SK-N-SH (cell line): Measurements from ENCODE around the gene CACNA1D. TPM values are rescaled to one million over a fixed set of nuclear protein-coding genes. Genes with fewer than 3 reads are reported as not detected.

ENCODE experiments used
- CTCF ChIA-PET: fragments of 300-600, 350-600 bp; formaldehyde crosslinking; extraction: SDS; loops from one replicate; lab custom pipeline; 2021; lab: Yijun Ruan, JAX
- POLR2A ChIA-PET: fragments of 350-600 bp; sonication (Branson Sonifier 250); formaldehyde crosslinking; extraction: SDS; loops from one replicate; lab custom pipeline; 2020; ENCODE audit warnings: antibody characterized with exemption, inconsistent platforms; lab: Yijun Ruan, JAX
- DNase-seq: peaks from one replicate; pipeline ENCODE4 v3.0.0; 2012
- H2AFZ ChIP-seq: fragments of 200-600 bp; sonication (generic); 2 replicates; pipeline ENCODE4 v1.8.1; 2016; ENCODE audit warnings: antibody characterized with exemption, mild to moderate bottlenecking, low read depth
- H3F3A ChIP-seq: fragments of 200-600 bp; sonication (generic); replicated peaks from 2 replicates; pipeline ENCODE3; 2016; ENCODE audit warnings: antibody characterized with exemption, mild to moderate bottlenecking; ENCODE audit not compliant: insufficient read depth
- H3K27ac ChIP-seq, 2 experiments: fragments of 200-500 bp in 1 of 2; fragments of 200-600 bp in 1 of 2; sonication (Bioruptor generic) in 1 of 2; sonication (generic), shearing (Covaris generic) in 1 of 2; 2 replicates each; pipeline versions ENCODE4 v1.5.1 to v1.6.1; 2014 to 2016; ENCODE audit warnings: low read depth in 2 of 2, inconsistent platforms in 1 of 2, low read length in 1 of 2, mild to moderate bottlenecking in 1 of 2, mixed read lengths in 1 of 2
- H3K27me3 ChIP-seq: fragments of 200-600 bp; sonication (generic), shearing (Covaris generic); 2 replicates; pipeline ENCODE4 v1.6.1; 2016; ENCODE audit warnings: mixed run types; ENCODE audit not compliant: insufficient read depth
- H3K36me3 ChIP-seq, 2 experiments: fragments of 200-500 bp in 1 of 2; fragments of 200-600 bp in 1 of 2; sonication (Bioruptor generic) in 1 of 2; sonication (generic) in 1 of 2; replicated peaks in 1 of 2; 2 replicates each; pipeline versions ENCODE3 to v1.5.1; 2014 to 2016; ENCODE audit warnings: low read length in 1 of 2, mild to moderate bottlenecking in 1 of 2; ENCODE audit not compliant: insufficient read depth in 2 of 2, control insufficient read depth in 1 of 2
- H3K4me1 ChIP-seq, 2 experiments: fragments of 200-500 bp in 1 of 2; fragments of 200-600 bp in 1 of 2; sonication (Bioruptor generic) in 1 of 2; sonication (generic), shearing (Covaris generic) in 1 of 2; 2 replicates each; pipeline versions ENCODE4 v1.5.1 to v1.6.1; 2014 to 2016; ENCODE audit warnings: low read depth in 1 of 2, low read length in 1 of 2, mixed run types in 1 of 2; ENCODE audit not compliant: insufficient read depth in 2 of 2, control insufficient read depth in 1 of 2
- H3K4me2 ChIP-seq: fragments of 200-600 bp; sonication (generic), shearing (Covaris generic); 2 replicates; pipeline ENCODE4 v1.6.1; 2017; ENCODE audit warnings: mixed run types
- H3K4me3 ChIP-seq, 2 experiments: fragments of 200-500 bp in 1 of 2; fragments of 200-600 bp in 1 of 2; sonication (Bioruptor generic) in 1 of 2; sonication (generic), shearing (Covaris generic) in 1 of 2; 2 replicates each; pipeline versions ENCODE4 v1.5.1 to v1.8.1; 2014 to 2016; ENCODE audit warnings: low read depth in 2 of 2, inconsistent platforms in 1 of 2, low read length in 1 of 2, mild to moderate bottlenecking in 1 of 2, mixed read lengths in 1 of 2, moderate library complexity in 1 of 2
- H3K79me2 ChIP-seq: fragments of 200-600 bp; sonication (generic); 2 replicates; pipeline ENCODE4 v1.8.1; 2017; ENCODE audit warnings: mild to moderate bottlenecking; ENCODE audit not compliant: insufficient read depth
- H3K9ac ChIP-seq: fragments of 200-600 bp; sonication (generic); 2 replicates; pipeline ENCODE4 v1.6.1; 2017; ENCODE audit warnings: mixed run types
- H3K9me2 ChIP-seq: fragments of 200-600 bp; sonication (generic); 2 replicates; pipeline ENCODE4 v1.6.1; 2017; ENCODE audit warnings: mixed run types
- H3K9me3 ChIP-seq: fragments of 200-600 bp; sonication (generic); 2 replicates; pipeline ENCODE4 v1.6.1; 2017; ENCODE audit warnings: mixed run types, mild to moderate bottlenecking, moderate library complexity
- H4K20me1 ChIP-seq: fragments of 200-600 bp; sonication (generic); 2 replicates; pipeline ENCODE4 v1.6.1; 2017; ENCODE audit warnings: mild to moderate bottlenecking, mixed run types; ENCODE audit not compliant: insufficient read depth
- CTCF ChIP-seq: fragments of 200-600 bp; sonication (generic); IDR thresholded peaks from 2 replicates; pipeline ENCODE4 v1.6.1; 2017; ENCODE audit warnings: antibody characterized with exemption, mild to moderate bottlenecking, moderate library complexity
- EP300 ChIP-seq, 2 experiments: IDR thresholded peaks; 2 replicates each; pipeline versions ENCODE4 v1.4.0 to v1.6.1; 2012; ENCODE audit warnings: borderline replicate concordance in 1 of 2, low read depth in 1 of 2, low read length in 1 of 2
- FOXM1 ChIP-seq: IDR thresholded peaks from 2 replicates; pipeline ENCODE4 v1.4.0; 2012; ENCODE audit warnings: low read depth, mild to moderate bottlenecking
- IRF3 ChIP-seq: fragments of 150-350 bp; IDR thresholded peaks from 2 replicates; pipeline ENCODE4 v1.6.1; 2016; ENCODE audit warnings: mild to moderate bottlenecking, low read depth, low read length
- MAX ChIP-seq: IDR thresholded peaks from 2 replicates; pipeline ENCODE4 v1.4.0; 2012; ENCODE audit warnings: low read depth
- MXI1 ChIP-seq: IDR thresholded peaks from 2 replicates; pipeline ENCODE4 v1.6.1; 2012; ENCODE audit warnings: mild to moderate bottlenecking, low read depth, low read length, improper control_type of control experiment
- PBX3 ChIP-seq: IDR thresholded peaks from 2 replicates; pipeline ENCODE4; 2012
- POLR2AphosphoS5 ChIP-seq: IDR thresholded peaks from 2 replicates; pipeline ENCODE4 v1.6.1; 2012; ENCODE audit warnings: low read depth, low read length
- REST ChIP-seq: IDR thresholded peaks from 2 replicates; pipeline ENCODE4 v1.6.1; 2012; ENCODE audit warnings: mild to moderate bottlenecking, low read depth, low read length, moderate library complexity
- RXRA ChIP-seq: IDR thresholded peaks from 2 replicates; pipeline ENCODE4 v1.4.0; 2012; ENCODE audit warnings: low read depth, mild to moderate bottlenecking, borderline replicate concordance
- TAF1 ChIP-seq: IDR thresholded peaks from 2 replicates; pipeline ENCODE4 v1.6.1; 2012; ENCODE audit warnings: low read depth, mild to moderate bottlenecking, low read length, moderate library complexity, borderline replicate concordance
- YY1 ChIP-seq: IDR thresholded peaks from 2 replicates; pipeline ENCODE4 v1.4.0; 2012; ENCODE audit warnings: low read depth, mild to moderate bottlenecking
- WGBS: methylation state at CpG from one replicate; pipeline ENCODE4 v1.1.6; 2017; ENCODE audit warnings: low lambda C conversion rate; 5-methylcytosine and 5-hydroxymethylcytosine counted together
- polyA plus RNA-seq, 3 experiments: library from polyadenylated mRNA; depleted of rRNA; stranded (reverse); fragments of >200 nt; gene quantifications; 2 replicates each; pipeline ENCODE4 v1.2.3, GENCODE V29; 2012

The CACNA1D gene
- polyA plus RNA-seq, 1 of the 3 experiments (the other 2 are of a cell fraction): 0.12 TPM

GRCh38 chr3:53749448-53749847 lies 255.0 kb downstream of the CACNA1D start:
- no peak for DNase-seq
- Histone ChIP-seq H3K4me2 (no peak overlapping the region), H3K27me3 (no peaks in the 10 kb centered on the region), H2AFZ (no peak overlapping the region), H3K79me2 (no peaks in the 10 kb centered on the region), H3K36me3 (no peaks in the 10 kb centered on the region), H4K20me1 (no peaks in the 10 kb centered on the region), H3K9me3 (no peaks in the 10 kb centered on the region)
- TF ChIP-seq REST (no peak), IRF3 (no peak), RXRA (no peak), PBX3 (no peak), MXI1 (no peak), FOXM1 (no peak), EP300 (IDR thresholded peaks at IDR 0.05; ENCODE audit: borderline replicate concordance in 1 of 2, low read depth in 1 of 2, low read length in 1 of 2) (no peak), YY1 (no peak), POLR2AphosphoS5 (no peak), MAX (no peak), TAF1 (no peak), CTCF (no peak)
- TF ChIP-seq, all 33 proteins: peak for 0
- H3K4me3 ChIP-seq: no peak overlapping the region
- no peaks in the 10 kb centered on the region for H3K9me2 ChIP-seq
- WGBS: 72% methylated on average over 5 of the region's 5 CpGs
- CTCF ChIA-PET: no interaction called here
- H3K9ac ChIP-seq: no peak overlapping the region
- peaks cover 0 to 4% of the 10 kb centered on the region in 2 experiments; a peak in 1 of 4 replicates for H3K4me1 ChIP-seq
- no peak overlapping the region for H3K27ac ChIP-seq
- POLR2A ChIA-PET: no interaction called here
- H3F3A ChIP-seq: no peaks in the 10 kb centered on the region
